ENCODE results near the gene REXO4.

Gene REXO4

GRCh38 chr9:133448487-133448972 lies 30.7 kb upstream of the REXO4 start:
- no peak for DNase-seq

GRCh38 chr9:133445293-133445969 lies 27.6 kb upstream of the REXO4 start:
- DNase-seq: no peak

GRCh38 chr9:133443982-133444381 lies 26.2 kb upstream of the REXO4 start:
- DNase-seq: no peak

GRCh38 chr9:133443248-133443647 lies 25.4 kb upstream of the REXO4 start:
- DNase-seq: no peak

- DNase-seq: no peak
Measured at GRCh38 chr9:133441571-133441970, 23.8 kb upstream of the REXO4 start.

- DNase-seq: no peak
Measured at GRCh38 chr9:133440874-133441273, 23.1 kb upstream of the REXO4 start.

- no peak for DNase-seq
Measured at GRCh38 chr9:133439337-133439736, 21.5 kb upstream of the REXO4 start.

GRCh38 chr9:133437753-133438531 lies 20.1 kb upstream of the REXO4 start:
- DNase-seq: no peak

GRCh38 chr9:133436681-133437080 lies 18.9 kb upstream of the REXO4 start:
- no peak for DNase-seq

GRCh38 chr9:133433351-133433843 lies 15.6 kb upstream of the REXO4 start:
- DNase-seq: no peak

- no peak for DNase-seq
Measured at GRCh38 chr9:133430244-133430643, 12.4 kb upstream of the REXO4 start.

GRCh38 chr9:133429641-133430161 lies 11.9 kb upstream of the REXO4 start:
- DNase-seq: no peak

GRCh38 chr9:133429214-133429613 lies 11.4 kb upstream of the REXO4 start:
- DNase-seq: no peak

- peak; percentile 30 for DNase-seq
Measured at GRCh38 chr9:133428617-133429101, 10.8 kb upstream of the REXO4 start.

GRCh38 chr9:133427658-133428348 lies 10.0 kb upstream of the REXO4 start:
- DNase-seq: no peak

GRCh38 chr9:133426011-133426410 lies 8.2 kb upstream of the REXO4 start:
- no peak for DNase-seq

- no peak for DNase-seq
Measured at GRCh38 chr9:133425049-133425632, 7.3 kb upstream of the REXO4 start.

GRCh38 chr9:133424187-133424586 lies 6.4 kb upstream of the REXO4 start:
- no peak for DNase-seq

- DNase-seq: no peak
Measured at GRCh38 chr9:133423216-133423615, 5.4 kb upstream of the REXO4 start.

GRCh38 chr9:133421615-133422542 lies 4.1 kb upstream of the REXO4 start, which contains the start of gene ADAMTS13:
TSS of gene ADAMTS13 (plus strand) at chr9:133422367. CDS start at chr9:133422444, 77 bp downstream.
- DNase-seq: no peak

- no peak for DNase-seq
Measured at GRCh38 chr9:133420392-133420827, 2.6 kb upstream of the REXO4 start.

Measured in NCI-H1092 treated with DMSO at 0.1 percent for 48 hours (cell line).